ENCODE data around the gene TACR2.

- TF ChIP-seq EZH2 (IDR thresholded peaks at IDR 0.05; ENCODE audit: borderline replicate concordance, low read depth, low read length, severe bottlenecking) (no peak), CTCF (IDR thresholded peaks at IDR 0.05; ENCODE audit: borderline replicate concordance, extremely low read depth, low read length, poor library complexity, severe bottlenecking) (no peak)
Observed at GRCh38 chr10:69397972-69398371, 18.7 kb downstream of the TACR2 start.

All from DND-41 (cell line).